Omental fat pad (tissue), 4 donors: ENCODE measurements around the gene RHBDD3. TPM values are rescaled to one million over a fixed set of nuclear protein-coding genes. Genes with fewer than 3 reads are reported as not detected.

Experiments
- ATAC-seq: fragments of 150-250 bp; one replicate; pipeline ENCODE4 v1.9.1; 2016; ENCODE audit warnings: mild to moderate bottlenecking, moderate library complexity; ENCODE audit not compliant: low FRiP score
- DNase-seq: peaks from one replicate; pipeline ENCODE4 v3.0.0-alpha.2; 2019; ENCODE audit warnings: low spot score
- CTCF ChIP-seq, 3 donors: fragments of 450-650 bp; IDR thresholded peaks; one replicate each; pipeline ENCODE4 v1.5.1; 2016 to 2017; ENCODE audit warnings: antibody characterized with exemption in 3 of 3, mild to moderate bottlenecking in 3 of 3, moderate library complexity in 2 of 3
- total RNA-seq, 4 donors: library from RNA; depleted of rRNA; stranded (reverse); fragments of >200 nt; gene quantifications; one replicate each; pipeline ENCODE4 v1.1.0, GENCODE V29; 2016

RHBDD3 gene
- total RNA-seq, 4 donors from 2014 or later, result 15.0 to 30.8 (median 25.4) TPM

- no peak for ATAC-seq
- no peak for DNase-seq
- TF ChIP-seq CTCF (IDR thresholded peaks at IDR 0.05), result no peak
Measured at GRCh38 chr22:29308791-29309262, 41.0 kb upstream of the RHBDD3 start.

GRCh38 chr22:29308148-29308790 is 40.5 kb upstream of the RHBDD3 start:
- no peak for ATAC-seq
- no peak for TF ChIP-seq CTCF (IDR thresholded peaks at IDR 0.05)
- DNase-seq, result no peak

GRCh38 chr22:29307596-29308147 is 39.9 kb upstream of the RHBDD3 start:
- ATAC-seq (no peak), DNase-seq (no peak)
- no peak for TF ChIP-seq CTCF (IDR thresholded peaks at IDR 0.05)

GRCh38 chr22:29306835-29307595 is 39.2 kb upstream of the RHBDD3 start:
- TF ChIP-seq CTCF (IDR thresholded peaks at IDR 0.05), result no peak
- peak; percentile 44 for ATAC-seq
- no peak for DNase-seq

- no peak for TF ChIP-seq CTCF (IDR thresholded peaks at IDR 0.05)
- peak; percentile 47 for ATAC-seq
- no peak for DNase-seq
Measured at GRCh38 chr22:29306175-29306834, 38.5 kb upstream of the RHBDD3 start, which contains the start of gene GAS2L1. Gene GAS2L1 (plus strand): TSS chr22:29306650. CDS start chr22:29308106, 1,456 bp downstream.

- DNase-seq (no peak), ATAC-seq (no peak)
- no peak for TF ChIP-seq CTCF (IDR thresholded peaks at IDR 0.05)
Measured at GRCh38 chr22:29305836-29306174, 38.0 kb upstream of the RHBDD3 start.
